ENCODE results near the gene SERP2. TPM values are rescaled to one million over a fixed set of nuclear protein-coding genes. Genes with fewer than 3 reads are reported as not detected.

Gene SERP2
- total RNA-seq, 2 experiments from 2014 or later, result not detected

- Mint-ChIP-seq H3K27ac (no peak overlapping the region), H3K4me1 (no peaks in the 10 kb centered on the region), H3K27me3 (peaks cover 5% of the 10 kb centered on the region), H3K9me3 (ENCODE audit: low read depth) (no peaks in the 10 kb centered on the region), H3K36me3 (no peaks in the 10 kb centered on the region), H3K4me3 (no peak overlapping the region)
- no peak for ATAC-seq
- no peak for DNase-seq
- CTCF ChIA-PET, result no interaction called here
These were observed 42.7 kb downstream of the SERP2 start for GRCh38 chr13:44416301-44416700.

- Mint-ChIP-seq H3K36me3 (no peaks in the 10 kb centered on the region), H3K4me1 (no peaks in the 10 kb centered on the region), H3K27me3 (peaks cover 8% of the 10 kb centered on the region), H3K4me3 (no peak overlapping the region), H3K27ac (no peak overlapping the region), H3K9me3 (ENCODE audit: low read depth) (no peaks in the 10 kb centered on the region)
- DNase-seq, result no peak
- no peak for ATAC-seq
- CTCF ChIA-PET, result no interaction called here
These were observed 43.1 kb downstream of the SERP2 start for GRCh38 chr13:44416744-44417143.

- Mint-ChIP-seq H3K27me3 (peaks cover 15% of the 10 kb centered on the region), H3K27ac (no peak overlapping the region), H3K4me3 (no peak overlapping the region), H3K36me3 (no peaks in the 10 kb centered on the region), H3K9me3 (ENCODE audit: low read depth) (no peaks in the 10 kb centered on the region), H3K4me1 (no peaks in the 10 kb centered on the region)
- ATAC-seq (no peak), DNase-seq (no peak)
- CTCF ChIA-PET, result no interaction called here
These were observed 43.8 kb downstream of the SERP2 start for GRCh38 chr13:44417446-44417845.

- Mint-ChIP-seq H3K27ac (no peak overlapping the region), H3K27me3 (peaks cover 18% of the 10 kb centered on the region), H3K4me3 (no peak overlapping the region), H3K9me3 (ENCODE audit: low read depth) (no peaks in the 10 kb centered on the region), H3K36me3 (no peaks in the 10 kb centered on the region), H3K4me1 (peaks cover under 1% of the 10 kb centered on the region)
- ATAC-seq (no peak), DNase-seq (no peak)
- CTCF ChIA-PET, result no interaction called here
These were observed 44.3 kb downstream of the SERP2 start for GRCh38 chr13:44417876-44418275.

GRCh38 chr13:44420376-44421220 lies 47.0 kb downstream of the SERP2 start:
- peaks cover 5% of the 10 kb centered on the region for H3K4me1 Mint-ChIP-seq
- no peak overlapping the region for H3K27ac Mint-ChIP-seq
- no peaks in the 10 kb centered on the region for H3K36me3 Mint-ChIP-seq
- no peak for ATAC-seq
- no peak for DNase-seq
- peaks cover 31% of the 10 kb centered on the region for H3K27me3 Mint-ChIP-seq
- H3K4me3 Mint-ChIP-seq, result no peak overlapping the region
- no peaks in the 10 kb centered on the region for H3K9me3 Mint-ChIP-seq (ENCODE audit: low read depth)
- CTCF ChIA-PET, result interaction anchor here (0.6 kb wide), 1 partner anchor 1452 kb away, joined by 3 read pairs; no protein-coding TSS in a partner anchor

GRCh38 chr13:44421853-44422525 lies 48.4 kb downstream of the SERP2 start:
- Mint-ChIP-seq H3K27ac (no peak overlapping the region), H3K4me3 (no peak overlapping the region), H3K27me3 (peaks cover 39% of the 10 kb centered on the region), H3K36me3 (no peaks in the 10 kb centered on the region), H3K4me1 (peaks cover 5% of the 10 kb centered on the region), H3K9me3 (ENCODE audit: low read depth) (no peaks in the 10 kb centered on the region)
- CTCF ChIA-PET, result no interaction called here
- no peak for ATAC-seq
- no peak for DNase-seq

- DNase-seq (no peak), ATAC-seq (peak; percentile 30)
- Mint-ChIP-seq H3K4me3 (no peak overlapping the region), H3K27ac (no peak overlapping the region), H3K9me3 (ENCODE audit: low read depth) (no peaks in the 10 kb centered on the region), H3K27me3 (peaks cover 34% of the 10 kb centered on the region), H3K4me1 (peaks cover 5% of the 10 kb centered on the region), H3K36me3 (no peaks in the 10 kb centered on the region)
- CTCF ChIA-PET, result interaction anchor here (1.0 kb wide), 1 partner anchor 523 kb away, joined by 3 read pairs; no protein-coding TSS in a partner anchor
These were observed 49.4 kb downstream of the SERP2 start for GRCh38 chr13:44422755-44423643.

GRCh38 chr13:44423824-44424223 lies 50.2 kb downstream of the SERP2 start:
- CTCF ChIA-PET, result interaction anchor here (1.0 kb wide), 1 partner anchor 524 kb away, joined by 3 read pairs; no protein-coding TSS in a partner anchor
- Mint-ChIP-seq H3K27me3 (peaks cover 34% of the 10 kb centered on the region), H3K36me3 (no peaks in the 10 kb centered on the region), H3K9me3 (ENCODE audit: low read depth) (no peaks in the 10 kb centered on the region), H3K4me1 (peaks cover 5% of the 10 kb centered on the region), H3K4me3 (no peak overlapping the region), H3K27ac (no peak overlapping the region)
- no peak for ATAC-seq
- DNase-seq, result no peak

GRCh38 chr13:44425041-44425814 lies 51.6 kb downstream of the SERP2 start:
- CTCF ChIA-PET, result interaction anchor here (2.2 kb wide), 1 partner anchor 13 kb away, joined by 6 read pairs; no protein-coding TSS in a partner anchor
- Mint-ChIP-seq H3K9me3 (ENCODE audit: low read depth) (no peaks in the 10 kb centered on the region), H3K4me1 (peaks cover 5% of the 10 kb centered on the region), H3K4me3 (no peak overlapping the region), H3K27me3 (peaks cover 34% of the 10 kb centered on the region), H3K36me3 (no peaks in the 10 kb centered on the region), H3K27ac (no peak overlapping the region)
- DNase-seq (no peak), ATAC-seq (no peak)

GRCh38 chr13:44425815-44426078 lies 52.1 kb downstream of the SERP2 start:
- Mint-ChIP-seq H3K4me3 (no peak overlapping the region), H3K9me3 (ENCODE audit: low read depth) (no peaks in the 10 kb centered on the region), H3K27me3 (peaks cover 34% of the 10 kb centered on the region), H3K27ac (no peak overlapping the region), H3K36me3 (no peaks in the 10 kb centered on the region), H3K4me1 (peaks cover 5% of the 10 kb centered on the region)
- DNase-seq, result no peak
- CTCF ChIA-PET, result interaction anchor here (2.2 kb wide), 1 partner anchor 13 kb away, joined by 6 read pairs; no protein-coding TSS in a partner anchor
- no peak for ATAC-seq

- CTCF ChIA-PET, result interaction anchor here (2.2 kb wide), 1 partner anchor 12 kb away, joined by 6 read pairs; no protein-coding TSS in a partner anchor
- H3K27ac Mint-ChIP-seq, result no peak overlapping the region
- ATAC-seq (no peak), DNase-seq (no peak)
- peaks cover 5% of the 10 kb centered on the region for H3K4me1 Mint-ChIP-seq
- H3K9me3 Mint-ChIP-seq (ENCODE audit: low read depth), result no peaks in the 10 kb centered on the region
- H3K4me3 Mint-ChIP-seq, result no peak overlapping the region
- peaks cover 33% of the 10 kb centered on the region for H3K27me3 Mint-ChIP-seq
- H3K36me3 Mint-ChIP-seq, result no peaks in the 10 kb centered on the region
These were observed 52.8 kb downstream of the SERP2 start for GRCh38 chr13:44426461-44426860.

GRCh38 chr13:44429311-44429710 lies 55.7 kb downstream of the SERP2 start:
- Mint-ChIP-seq H3K27me3 (peaks cover 23% of the 10 kb centered on the region), H3K36me3 (no peaks in the 10 kb centered on the region), H3K4me1 (no peaks in the 10 kb centered on the region), H3K27ac (no peak overlapping the region), H3K9me3 (ENCODE audit: low read depth) (no peaks in the 10 kb centered on the region), H3K4me3 (no peak overlapping the region)
- CTCF ChIA-PET, result no interaction called here
- DNase-seq (no peak), ATAC-seq (no peak)

- ATAC-seq, result no peak
- CTCF ChIA-PET, result no interaction called here
These were observed 57.5 kb downstream of the SERP2 start for GRCh38 chr13:44431150-44431549.

More at GRCh38 chr13:44431150-44431549, 57.5 kb downstream of the SERP2 start:
- Mint-ChIP-seq H3K4me3 (no peak overlapping the region), H3K36me3 (no peaks in the 10 kb centered on the region), H3K4me1 (peaks cover 9% of the 10 kb centered on the region), H3K27me3 (peaks cover 22% of the 10 kb centered on the region), H3K27ac (no peak overlapping the region), H3K9me3 (ENCODE audit: low read depth) (no peaks in the 10 kb centered on the region)
- DNase-seq, result no peak

Measured in activated CD8-positive, alpha-beta memory T cell treated with anti-CD3 and anti-CD28 coated beads, Interleukin-2, amount 10 ng/mL, durations not matched to agents 7 days and 5 days (primary cell).